ENCODE measurements around the gene SPTBN4.
"Not testable (repeated sequence)": the region's sequence is repeated elsewhere in the genome, so short reads cannot be mapped to it uniquely, and the experiment has no call there.

Gene SPTBN4

GRCh38 chr19:40517248-40517647 lies 50.4 kb downstream of the SPTBN4 start:
- TF ChIP-seq CTCF (IDR thresholded peaks at IDR 0.05; ENCODE audit: insufficient read depth, low read length), result no peak
- TF ChIP-seq REST (IDR thresholded peaks at IDR 0.05; ENCODE audit: insufficient replicate concordance, low read depth), result no peak
- no peak for TF ChIP-seq POLR2AphosphoS5 (IDR thresholded peaks at IDR 0.05; ENCODE audit: low read depth)
- no peak for TF ChIP-seq SPI1 (IDR thresholded peaks at IDR 0.05; ENCODE audit: borderline replicate concordance, low read depth)
- TF ChIP-seq GABPA (IDR thresholded peaks at IDR 0.05; ENCODE audit: low read depth), result no peak

GRCh38 chr19:40519352-40520322 lies 52.8 kb downstream of the SPTBN4 start:
- Histone ChIP-seq H3K27me3 (ENCODE audit: insufficient read depth, poor library complexity, severe bottlenecking) (peaks cover 24% of the 10 kb centered on the region), H3K27ac (replicated peaks) (no peak overlapping the region), H3K4me3 (replicated peaks; ENCODE audit: insufficient read depth, low read length) (no peak overlapping the region)
- TF ChIP-seq CTCF (IDR thresholded peaks at IDR 0.05; ENCODE audit: insufficient read depth, low read length) (no peak), POLR2AphosphoS5 (IDR thresholded peaks at IDR 0.05; ENCODE audit: low read depth) (no peak), GABPA (IDR thresholded peaks at IDR 0.05; ENCODE audit: low read depth) (no peak), SPI1 (IDR thresholded peaks at IDR 0.05; ENCODE audit: borderline replicate concordance, low read depth) (no peak), REST (IDR thresholded peaks at IDR 0.05; ENCODE audit: insufficient replicate concordance, low read depth) (no peak)
- no peak for DNase-seq (ENCODE audit: low read depth in 1 of 2, low spot score in 1 of 2)

More at GRCh38 chr19:40517248-40517647, 50.4 kb downstream of the SPTBN4 start:
- no peak overlapping the region for H3K4me3 ChIP-seq (replicated peaks; ENCODE audit: insufficient read depth, low read length)
- no peak for DNase-seq (ENCODE audit: low read depth in 1 of 2, low spot score in 1 of 2)
- H3K27ac ChIP-seq (replicated peaks), result no peak overlapping the region
- peaks cover 42% of the 10 kb centered on the region for H3K27me3 ChIP-seq (ENCODE audit: insufficient read depth, poor library complexity, severe bottlenecking)

GRCh38 chr19:40521276-40521675 lies 54.5 kb downstream of the SPTBN4 start:
- DNase-seq (ENCODE audit: low read depth in 1 of 2, low spot score in 1 of 2), result peak in 1 of 2 experiments; percentile 23
- Histone ChIP-seq H3K27ac (replicated peaks) (no peak overlapping the region), H3K4me3 (replicated peaks; ENCODE audit: insufficient read depth, low read length) (no peak overlapping the region), H3K27me3 (ENCODE audit: insufficient read depth, poor library complexity, severe bottlenecking) (peaks cover 22% of the 10 kb centered on the region)
- TF ChIP-seq CTCF (IDR thresholded peaks at IDR 0.05; ENCODE audit: insufficient read depth, low read length), result no peak
- no peak for TF ChIP-seq GABPA (IDR thresholded peaks at IDR 0.05; ENCODE audit: low read depth)
- TF ChIP-seq SPI1 (IDR thresholded peaks at IDR 0.05; ENCODE audit: borderline replicate concordance, low read depth), result no peak
- TF ChIP-seq REST (IDR thresholded peaks at IDR 0.05; ENCODE audit: insufficient replicate concordance, low read depth), result no peak
- TF ChIP-seq POLR2AphosphoS5 (IDR thresholded peaks at IDR 0.05; ENCODE audit: low read depth), result no peak

GRCh38 chr19:40521900-40522299 lies 55.1 kb downstream of the SPTBN4 start:
- H3K27me3 ChIP-seq (ENCODE audit: insufficient read depth, poor library complexity, severe bottlenecking), result peaks cover 22% of the 10 kb centered on the region
- H3K4me3 ChIP-seq (replicated peaks; ENCODE audit: insufficient read depth, low read length); DNase-seq (ENCODE audit: low read depth in 1 of 2, low spot score in 1 of 2); H3K27ac ChIP-seq (replicated peaks): not testable (repeated sequence)
